SHP77 treated with DMSO at 0.1 percent for 48 hours (cell line): ENCODE data around the gene SMG6.
A peak's percentile ranks its signal among the peaks of the same experiment; 100 is the strongest.
"Not testable (repeated sequence)": the region's sequence is repeated elsewhere in the genome, so short reads cannot be mapped to it uniquely, and the experiment has no call there.

Experiments
- DNase-seq: peaks from one replicate; lab custom pipeline; 2025; lab: John Stamatoyannopoulos, UW

SMG6 gene

GRCh38 chr17:2304931-2305330 is 1.3 kb upstream of the SMG6 start:
- DNase-seq: no peak

- DNase-seq: no peak
Measured at GRCh38 chr17:2302778-2303203, 794 bp downstream of the SMG6 start.

- no peak for DNase-seq
Measured at GRCh38 chr17:2299756-2300155, 3.8 kb downstream of the SMG6 start.

GRCh38 chr17:2299136-2299535 is 4.4 kb downstream of the SMG6 start:
- DNase-seq: no peak

GRCh38 chr17:2297023-2297422 is 6.6 kb downstream of the SMG6 start:
- no peak for DNase-seq

- no peak for DNase-seq
Measured at GRCh38 chr17:2295575-2295974, 8.0 kb downstream of the SMG6 start.

GRCh38 chr17:2292100-2292499 is 11.5 kb downstream of the SMG6 start:
- no peak for DNase-seq

- no peak for DNase-seq
Measured at GRCh38 chr17:2289878-2290478, 13.6 kb downstream of the SMG6 start.

GRCh38 chr17:2283302-2283701 is 20.3 kb downstream of the SMG6 start:
- DNase-seq: no peak

- peak; percentile 48 for DNase-seq
Measured at GRCh38 chr17:2282297-2282873, 21.2 kb downstream of the SMG6 start.

GRCh38 chr17:2279707-2280106 is 23.9 kb downstream of the SMG6 start:
- no peak for DNase-seq

GRCh38 chr17:2277429-2278170 is 26.0 kb downstream of the SMG6 start:
- no peak for DNase-seq

- no peak for DNase-seq
Measured at GRCh38 chr17:2275722-2276121, 27.9 kb downstream of the SMG6 start.

GRCh38 chr17:2274414-2274813 is 29.2 kb downstream of the SMG6 start:
- no peak for DNase-seq

- no peak for DNase-seq
Measured at GRCh38 chr17:2271985-2272702, 31.4 kb downstream of the SMG6 start.

GRCh38 chr17:2267354-2267753 is 36.2 kb downstream of the SMG6 start:
- no peak for DNase-seq

GRCh38 chr17:2266865-2267228 is 36.7 kb downstream of the SMG6 start:
- no peak for DNase-seq

GRCh38 chr17:2266045-2266864 is 37.3 kb downstream of the SMG6 start:
- no peak for DNase-seq

GRCh38 chr17:2265166-2265565 is 38.4 kb downstream of the SMG6 start:
- DNase-seq: not testable (repeated sequence)

GRCh38 chr17:2264067-2264860 is 39.3 kb downstream of the SMG6 start:
- no peak for DNase-seq
